WTC11 (cell line): Measurements from ENCODE around the gene PHTF2. TPM values are rescaled to one million over a fixed set of nuclear protein-coding genes. Genes with fewer than 3 reads are reported as not detected.
A peak's percentile ranks its signal among the peaks of the same experiment; 100 is the strongest.

Experiments used
- ATAC-seq: fragments of 200-7000 bp; cut with Tn5 transposase; 2 replicates; pipeline ENCODE4 v1.10.0; 2021; ENCODE audit warnings: mild to moderate bottlenecking, moderate library complexity
- CTCF ChIA-PET: fragments of 300-600 bp; sonication (Branson Sonifier 250); formaldehyde crosslinking; loops from one replicate; lab custom pipeline; 2021; ENCODE audit warnings: antibody characterized with exemption; lab: Charles Lee
- POLR2A ChIA-PET: fragments of 350-600 bp; sonication (Branson Sonifier 250); formaldehyde crosslinking; loops from one replicate; lab custom pipeline; 2021; ENCODE audit warnings: antibody characterized with exemption; lab: Charles Lee
- DNase-seq: peaks from one replicate; pipeline ENCODE4 v3.0.0; 2021; ENCODE audit warnings: low spot score
- H3K27ac Mint-ChIP-seq: 2 replicates; pipeline ENCODE4 v1.8.0; 2021; ENCODE audit warnings: mixed read lengths
- H3K27me3 Mint-ChIP-seq: 2 replicates; pipeline ENCODE4 v1.8.0; 2021; ENCODE audit warnings: low read depth, mild to moderate bottlenecking, moderate library complexity, mixed read lengths
- H3K36me3 Mint-ChIP-seq: 2 replicates; pipeline ENCODE4 v1.8.0; 2021; ENCODE audit warnings: mixed read lengths
- H3K4me1 Mint-ChIP-seq: 2 replicates; pipeline ENCODE4 v1.8.0; 2022; ENCODE audit warnings: mixed read lengths
- H3K4me3 Mint-ChIP-seq: 2 replicates; pipeline ENCODE4 v1.8.0; 2021; ENCODE audit warnings: mild to moderate bottlenecking, moderate library complexity, mixed read lengths
- H3K9me3 Mint-ChIP-seq: 2 replicates; pipeline ENCODE4 v1.8.0; 2021; ENCODE audit warnings: mixed read lengths
- ETV6 ChIP-seq: sonication (generic); formaldehyde crosslinking; IDR thresholded peaks from 2 replicates; pipeline ENCODE4 v1.8.1; 2022; ENCODE audit warnings: mild to moderate bottlenecking, missing genetic modification reagents
- IRF2 ChIP-seq: sonication (generic); formaldehyde crosslinking; IDR thresholded peaks from 2 replicates; pipeline ENCODE4 v1.8.0; 2022; ENCODE audit warnings: low read depth, missing genetic modification reagents, borderline replicate concordance
- OVOL2 ChIP-seq: fragments of 250-450 bp; sonication (Bioruptor Pico); IDR thresholded peaks from 2 replicates; pipeline ENCODE4 v1.9.0; 2021; ENCODE audit warnings: mild to moderate bottlenecking, borderline replicate concordance
- TP53 ChIP-seq: sonication (generic); formaldehyde crosslinking; IDR thresholded peaks from 2 replicates; pipeline ENCODE4 v1.8.1; 2023; ENCODE audit warnings: mild to moderate bottlenecking, missing genetic modification reagents
- total RNA-seq: library from RNA; stranded (reverse); gene quantifications from 3 replicates; pipeline ENCODE4 v1.2.3, GENCODE V29; 2021
- TF ChIP-seq, protein P1 (sequence below): sonication (generic); formaldehyde crosslinking; IDR thresholded peaks from 2 replicates; pipeline ENCODE4 v1.8.1; 2022; ENCODE audit warnings: mild to moderate bottlenecking, missing genetic modification reagents, moderate library complexity, borderline replicate concordance
- TF ChIP-seq, protein P2 (sequence below): fragments of 250-450 bp; sonication (Bioruptor Pico); IDR thresholded peaks from 2 replicates; pipeline ENCODE4 v1.8.0; 2021; ENCODE audit warnings: mild to moderate bottlenecking
- TF ChIP-seq, protein P3 (sequence below): fragments of 200-600 bp; IDR thresholded peaks from 2 replicates; pipeline ENCODE4 v1.8.0; 2022; ENCODE audit warnings: antibody characterized with exemption

Gene PHTF2
- total RNA-seq, 1 experiment from 2014 or later, result 17.9 TPM

DNA sequence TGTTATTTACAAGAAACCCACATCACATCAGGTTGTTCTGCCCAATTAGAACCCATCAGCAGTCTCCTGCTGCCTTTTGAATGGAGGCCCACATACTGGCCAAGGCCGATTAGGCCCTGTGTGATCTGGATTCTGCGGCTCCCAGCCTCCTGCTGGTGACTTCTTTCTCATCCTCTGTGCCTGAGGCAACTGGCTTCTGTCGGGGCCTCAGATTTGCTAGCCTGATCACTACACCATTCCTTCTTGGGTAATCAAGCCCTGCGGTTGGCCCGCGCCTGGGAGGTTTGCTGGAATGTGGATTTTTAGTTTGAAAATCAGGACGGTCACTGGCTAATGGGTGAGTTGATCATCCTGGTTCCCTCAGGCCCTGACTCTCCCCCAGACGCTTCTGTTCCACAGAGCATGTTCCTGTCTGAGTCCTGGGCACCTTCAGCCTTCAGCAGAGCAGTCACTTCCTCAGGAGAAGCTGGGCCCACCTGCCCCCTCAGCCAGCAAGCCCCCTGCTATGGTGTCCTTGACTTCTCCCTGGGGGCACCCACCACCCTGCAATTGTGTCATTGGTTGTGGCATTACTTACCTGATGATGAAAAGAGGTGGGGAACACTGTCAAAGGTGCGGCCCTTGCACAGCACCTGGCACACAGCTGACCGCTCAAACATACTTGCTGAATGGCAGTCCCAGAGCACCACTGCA lies 207.6 kb downstream of the PHTF2 start:
- Mint-ChIP-seq H3K4me3 (no peak overlapping the region), H3K27me3 (no peaks in the 10 kb centered on the region; the same call in 1 of the 2 replicates), H3K4me1 (peaks cover 6% of the 10 kb centered on the region; the same call in 1 of the 2 replicates), H3K36me3 (no peaks in the 10 kb centered on the region), H3K9me3 (peaks cover 3% of the 10 kb centered on the region), H3K27ac (no peak overlapping the region)
- peak; percentile 35 for DNase-seq
- peak; percentile 92 for ATAC-seq
- TF ChIP-seq, protein P1, sequence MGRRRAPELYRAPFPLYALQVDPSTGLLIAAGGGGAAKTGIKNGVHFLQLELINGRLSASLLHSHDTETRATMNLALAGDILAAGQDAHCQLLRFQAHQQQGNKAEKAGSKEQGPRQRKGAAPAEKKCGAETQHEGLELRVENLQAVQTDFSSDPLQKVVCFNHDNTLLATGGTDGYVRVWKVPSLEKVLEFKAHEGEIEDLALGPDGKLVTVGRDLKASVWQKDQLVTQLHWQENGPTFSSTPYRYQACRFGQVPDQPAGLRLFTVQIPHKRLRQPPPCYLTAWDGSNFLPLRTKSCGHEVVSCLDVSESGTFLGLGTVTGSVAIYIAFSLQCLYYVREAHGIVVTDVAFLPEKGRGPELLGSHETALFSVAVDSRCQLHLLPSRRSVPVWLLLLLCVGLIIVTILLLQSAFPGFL, result no peak
- no peak for TF ChIP-seq OVOL2
- TF ChIP-seq ETV6, result no peak
- TF ChIP-seq, protein P2, sequence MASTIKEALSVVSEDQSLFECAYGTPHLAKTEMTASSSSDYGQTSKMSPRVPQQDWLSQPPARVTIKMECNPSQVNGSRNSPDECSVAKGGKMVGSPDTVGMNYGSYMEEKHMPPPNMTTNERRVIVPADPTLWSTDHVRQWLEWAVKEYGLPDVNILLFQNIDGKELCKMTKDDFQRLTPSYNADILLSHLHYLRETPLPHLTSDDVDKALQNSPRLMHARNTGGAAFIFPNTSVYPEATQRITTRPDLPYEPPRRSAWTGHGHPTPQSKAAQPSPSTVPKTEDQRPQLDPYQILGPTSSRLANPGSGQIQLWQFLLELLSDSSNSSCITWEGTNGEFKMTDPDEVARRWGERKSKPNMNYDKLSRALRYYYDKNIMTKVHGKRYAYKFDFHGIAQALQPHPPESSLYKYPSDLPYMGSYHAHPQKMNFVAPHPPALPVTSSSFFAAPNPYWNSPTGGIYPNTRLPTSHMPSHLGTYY (CRISPR knock-in tag), result no peak
- TF ChIP-seq, protein P3, sequence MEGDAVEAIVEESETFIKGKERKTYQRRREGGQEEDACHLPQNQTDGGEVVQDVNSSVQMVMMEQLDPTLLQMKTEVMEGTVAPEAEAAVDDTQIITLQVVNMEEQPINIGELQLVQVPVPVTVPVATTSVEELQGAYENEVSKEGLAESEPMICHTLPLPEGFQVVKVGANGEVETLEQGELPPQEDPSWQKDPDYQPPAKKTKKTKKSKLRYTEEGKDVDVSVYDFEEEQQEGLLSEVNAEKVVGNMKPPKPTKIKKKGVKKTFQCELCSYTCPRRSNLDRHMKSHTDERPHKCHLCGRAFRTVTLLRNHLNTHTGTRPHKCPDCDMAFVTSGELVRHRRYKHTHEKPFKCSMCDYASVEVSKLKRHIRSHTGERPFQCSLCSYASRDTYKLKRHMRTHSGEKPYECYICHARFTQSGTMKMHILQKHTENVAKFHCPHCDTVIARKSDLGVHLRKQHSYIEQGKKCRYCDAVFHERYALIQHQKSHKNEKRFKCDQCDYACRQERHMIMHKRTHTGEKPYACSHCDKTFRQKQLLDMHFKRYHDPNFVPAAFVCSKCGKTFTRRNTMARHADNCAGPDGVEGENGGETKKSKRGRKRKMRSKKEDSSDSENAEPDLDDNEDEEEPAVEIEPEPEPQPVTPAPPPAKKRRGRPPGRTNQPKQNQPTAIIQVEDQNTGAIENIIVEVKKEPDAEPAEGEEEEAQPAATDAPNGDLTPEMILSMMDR, result no peak
- TF ChIP-seq TP53 (CRISPR knock-in tag), result no peak
- no peak for TF ChIP-seq IRF2 (CRISPR knock-in tag)
- POLR2A ChIA-PET, result no interaction called here
- CTCF ChIA-PET, result interaction anchor here (1.0 kb wide), 1 partner anchor 16 kb away, joined by 3 read pairs; no protein-coding TSS in a partner anchor

Other genes starting within 250 kb of the PHTF2 start
- 14.6 to 17.0 TPM (median 16.8 TPM) in 3 replicates for gene RSBN1L, start 102.3 kb upstream of the PHTF2 start, total RNA-seq
- 21.5 to 23.7 TPM (median 23.4 TPM) in 3 replicates for gene TMEM60, start 339 bp upstream of the PHTF2 start, total RNA-seq